Skeletal muscle tissue (tissue), 4 donors: ENCODE data around the gene RBM25. TPM values are rescaled to one million over a fixed set of nuclear protein-coding genes. Genes with fewer than 3 reads are reported as not detected.
A peak's percentile ranks its signal among the peaks of the same experiment; 100 is the strongest.
"Not testable (repeated sequence)": the region's sequence is repeated elsewhere in the genome, so short reads cannot be mapped to it uniquely, and the experiment has no call there.

Experiments used
- H3K27ac ChIP-seq: one replicate; pipeline ENCODE4 v1.7.0; 2013; ENCODE audit warnings: mild to moderate bottlenecking, low read depth, low read length, inconsistent platforms
- H3K27me3 ChIP-seq, 3 donors: one replicate each; pipeline ENCODE4 v1.7.0; 2013; ENCODE audit warnings: low read length in 3 of 3; ENCODE audit not compliant: control insufficient read depth in 3 of 3, insufficient read depth in 3 of 3
- H3K36me3 ChIP-seq, 3 donors: one replicate each; pipeline ENCODE4 v1.7.0; 2013; ENCODE audit warnings: low read length in 3 of 3; ENCODE audit not compliant: control insufficient read depth in 3 of 3, insufficient read depth in 3 of 3
- H3K4me1 ChIP-seq, 3 donors: one replicate each; pipeline ENCODE4 v1.7.0; 2013; ENCODE audit warnings: low read length in 3 of 3, mild to moderate bottlenecking in 3 of 3; ENCODE audit not compliant: control insufficient read depth in 3 of 3, insufficient read depth in 3 of 3
- H3K4me3 ChIP-seq, 3 donors: one replicate each; pipeline ENCODE4 v1.7.0; 2013; ENCODE audit warnings: low read length in 3 of 3
- H3K9ac ChIP-seq, 3 donors: one replicate each; pipeline ENCODE4 v1.7.0; 2013; ENCODE audit warnings: low read length in 3 of 3, mild to moderate bottlenecking in 3 of 3, moderate library complexity in 2 of 3, low read depth in 1 of 3
- H3K9me3 ChIP-seq, 3 donors: one replicate each; pipeline ENCODE4 v1.7.0; 2013; ENCODE audit warnings: low read length in 3 of 3; ENCODE audit not compliant: control insufficient read depth in 3 of 3
- total RNA-seq: library from RNA; depleted of rRNA; stranded (reverse); fragments of >200 nt; gene quantifications from one replicate; pipeline ENCODE4 v1.2.3, GENCODE V29; 2014
- donor health status: Osteomylitis.

The RBM25 gene
- total RNA-seq, result 19.3 TPM

- Histone ChIP-seq H3K4me3 (peak within 1 kb of the TSS; percentile 95 to 99 (median 97)), H3K9ac (peak within 1 kb of the TSS; percentile 98 to 99 (median 99)), H3K4me1 (peaks cover 8 to 29% (median 19%) of the 10 kb centered on the region in 3 donors), H3K36me3 (peaks cover 0 to 3% (median 0%) of the 10 kb centered on the region in 3 donors), H3K9me3 (no peaks in the 10 kb centered on the region), H3K27me3 (no peaks in the 10 kb centered on the region), H3K27ac (peak within 1 kb of the TSS; percentile 94)
These were observed at the start of gene RBM25 for GRCh38 chr14:73058224-73058921. Gene RBM25, plus strand, starts transcription at chr14:73058534. Its CDS starts 13,108 bp downstream, at chr14:73071642.

GRCh38 chr14:73011189-73011588 lies 47.1 kb upstream of the RBM25 start:
- H3K4me1 ChIP-seq, result peaks cover 7 to 15% (median 9%) of the 10 kb centered on the region in 3 donors
- H3K36me3 ChIP-seq, H3K9ac ChIP-seq, H3K4me3 ChIP-seq, H3K27ac ChIP-seq, H3K27me3 ChIP-seq, H3K9me3 ChIP-seq: not testable (repeated sequence)

GRCh38 chr14:73014105-73014504 lies 44.2 kb upstream of the RBM25 start:
- Histone ChIP-seq H3K27ac (no peak overlapping the region), H3K36me3 (peaks cover 2 to 7% (median 4%) of the 10 kb centered on the region in 3 donors), H3K9ac (no peak overlapping the region), H3K9me3 (no peaks in the 10 kb centered on the region), H3K4me3 (no peak overlapping the region), H3K4me1 (peaks cover 2 to 12% (median 8%) of the 10 kb centered on the region in 3 donors), H3K27me3 (no peaks in the 10 kb centered on the region)

- H3K9me3 ChIP-seq, H3K4me3 ChIP-seq, H3K27ac ChIP-seq, H3K36me3 ChIP-seq, H3K27me3 ChIP-seq, H3K9ac ChIP-seq, H3K4me1 ChIP-seq: not testable (repeated sequence)
These were observed 42.8 kb upstream of the RBM25 start for GRCh38 chr14:73015552-73015951.

GRCh38 chr14:73016011-73016410 lies 42.3 kb upstream of the RBM25 start:
- not testable (repeated sequence) for H3K27me3 ChIP-seq, H3K36me3 ChIP-seq, H3K9me3 ChIP-seq, H3K9ac ChIP-seq, H3K4me1 ChIP-seq, H3K27ac ChIP-seq, H3K4me3 ChIP-seq

GRCh38 chr14:73022051-73022450 lies 36.3 kb upstream of the RBM25 start:
- Histone ChIP-seq H3K4me1 (peaks cover 6 to 20% (median 20%) of the 10 kb centered on the region in 3 donors), H3K27ac (no peak overlapping the region), H3K4me3 (no peak overlapping the region), H3K36me3 (peaks cover 3 to 25% (median 23%) of the 10 kb centered on the region in 3 donors), H3K27me3 (no peaks in the 10 kb centered on the region), H3K9ac (no peak overlapping the region), H3K9me3 (no peaks in the 10 kb centered on the region)

- Histone ChIP-seq H3K27ac (no peak overlapping the region), H3K4me1 (peaks cover 9 to 20% (median 12%) of the 10 kb centered on the region in 3 donors), H3K4me3 (peak overlapping the region in 1 of 3 donors; percentile 76), H3K36me3 (peaks cover 3 to 20% (median 18%) of the 10 kb centered on the region in 3 donors), H3K9ac (peak overlapping the region in 2 of 3 donors; percentile 83 to 87), H3K9me3 (no peaks in the 10 kb centered on the region), H3K27me3 (no peaks in the 10 kb centered on the region)
These were observed 32.8 kb upstream of the RBM25 start for GRCh38 chr14:73025544-73025943.

- no peaks in the 10 kb centered on the region for H3K27me3 ChIP-seq
- peak overlapping the region; percentile 87 for H3K27ac ChIP-seq
- H3K9ac ChIP-seq, result peak overlapping the region; percentile 82 to 87 (median 83)
- H3K36me3 ChIP-seq, result peaks cover 3 to 20% (median 18%) of the 10 kb centered on the region in 3 donors
- peaks cover 9 to 20% (median 12%) of the 10 kb centered on the region in 3 donors for H3K4me1 ChIP-seq
- H3K4me3 ChIP-seq, result peak overlapping the region; percentile 76 to 94 (median 90)
- H3K9me3 ChIP-seq, result no peaks in the 10 kb centered on the region
These were observed 32.0 kb upstream of the RBM25 start for GRCh38 chr14:73026243-73026844.

GRCh38 chr14:73026845-73027542 lies 31.3 kb upstream of the RBM25 start, which contains the start of gene ZFYVE1:
Gene ZFYVE1, minus strand, starts transcription at chr14:73027106. Its CDS starts 2,598 bp downstream, at chr14:73024508.
- peak within 1 kb of the TSS; percentile 76 to 94 (median 90) for H3K4me3 ChIP-seq

More at GRCh38 chr14:73026845-73027542, 31.3 kb upstream of the RBM25 start, which contains the start of gene ZFYVE1:
- peaks cover 3 to 19% (median 16%) of the 10 kb centered on the region in 3 donors for H3K36me3 ChIP-seq
- peak within 1 kb of the TSS; percentile 87 for H3K27ac ChIP-seq
- peak within 1 kb of the TSS; percentile 82 to 87 (median 83) for H3K9ac ChIP-seq
- no peaks in the 10 kb centered on the region for H3K9me3 ChIP-seq
- no peaks in the 10 kb centered on the region for H3K27me3 ChIP-seq
- H3K4me1 ChIP-seq, result peaks cover 9 to 20% (median 12%) of the 10 kb centered on the region in 3 donors
